ENCODE data around the gene EIF3K.

- TF ChIP-seq, protein P1, sequence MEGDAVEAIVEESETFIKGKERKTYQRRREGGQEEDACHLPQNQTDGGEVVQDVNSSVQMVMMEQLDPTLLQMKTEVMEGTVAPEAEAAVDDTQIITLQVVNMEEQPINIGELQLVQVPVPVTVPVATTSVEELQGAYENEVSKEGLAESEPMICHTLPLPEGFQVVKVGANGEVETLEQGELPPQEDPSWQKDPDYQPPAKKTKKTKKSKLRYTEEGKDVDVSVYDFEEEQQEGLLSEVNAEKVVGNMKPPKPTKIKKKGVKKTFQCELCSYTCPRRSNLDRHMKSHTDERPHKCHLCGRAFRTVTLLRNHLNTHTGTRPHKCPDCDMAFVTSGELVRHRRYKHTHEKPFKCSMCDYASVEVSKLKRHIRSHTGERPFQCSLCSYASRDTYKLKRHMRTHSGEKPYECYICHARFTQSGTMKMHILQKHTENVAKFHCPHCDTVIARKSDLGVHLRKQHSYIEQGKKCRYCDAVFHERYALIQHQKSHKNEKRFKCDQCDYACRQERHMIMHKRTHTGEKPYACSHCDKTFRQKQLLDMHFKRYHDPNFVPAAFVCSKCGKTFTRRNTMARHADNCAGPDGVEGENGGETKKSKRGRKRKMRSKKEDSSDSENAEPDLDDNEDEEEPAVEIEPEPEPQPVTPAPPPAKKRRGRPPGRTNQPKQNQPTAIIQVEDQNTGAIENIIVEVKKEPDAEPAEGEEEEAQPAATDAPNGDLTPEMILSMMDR (IDR thresholded peaks at IDR 0.05), result no peak
- no peak for TF ChIP-seq POLR2A (IDR thresholded peaks at IDR 0.05)
- no peak for TF ChIP-seq EP300 (IDR thresholded peaks at IDR 0.05)
These were observed 29.8 kb downstream of the EIF3K start for GRCh38 chr19:38648769-38649304.

Measured in tibial nerve (tissue), 4 donors.